ENCODE data around the gene IGF2BP3.

The IGF2BP3 gene

DNA sequence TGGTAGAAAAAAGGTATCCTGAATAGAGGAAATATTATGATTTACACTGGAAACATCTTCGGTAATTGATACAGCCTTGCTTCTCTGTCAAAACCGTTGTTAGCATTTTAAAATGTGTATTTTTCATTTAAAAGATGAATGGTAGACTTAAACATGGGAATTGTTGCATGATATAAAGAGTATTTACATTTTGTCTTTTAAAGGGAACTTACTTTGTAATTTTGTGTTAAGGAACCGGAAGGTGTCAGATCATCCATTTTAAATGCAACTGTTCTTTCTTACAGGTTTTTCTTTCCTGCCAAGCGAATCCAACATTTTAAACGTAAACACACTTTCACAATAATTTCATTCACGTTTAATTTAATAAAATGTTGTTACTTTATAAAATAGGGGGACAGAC lies 1.8 kb upstream of the IGF2BP3 start:
- DNase-seq (ENCODE audit: low spot score): no peak

DNA sequence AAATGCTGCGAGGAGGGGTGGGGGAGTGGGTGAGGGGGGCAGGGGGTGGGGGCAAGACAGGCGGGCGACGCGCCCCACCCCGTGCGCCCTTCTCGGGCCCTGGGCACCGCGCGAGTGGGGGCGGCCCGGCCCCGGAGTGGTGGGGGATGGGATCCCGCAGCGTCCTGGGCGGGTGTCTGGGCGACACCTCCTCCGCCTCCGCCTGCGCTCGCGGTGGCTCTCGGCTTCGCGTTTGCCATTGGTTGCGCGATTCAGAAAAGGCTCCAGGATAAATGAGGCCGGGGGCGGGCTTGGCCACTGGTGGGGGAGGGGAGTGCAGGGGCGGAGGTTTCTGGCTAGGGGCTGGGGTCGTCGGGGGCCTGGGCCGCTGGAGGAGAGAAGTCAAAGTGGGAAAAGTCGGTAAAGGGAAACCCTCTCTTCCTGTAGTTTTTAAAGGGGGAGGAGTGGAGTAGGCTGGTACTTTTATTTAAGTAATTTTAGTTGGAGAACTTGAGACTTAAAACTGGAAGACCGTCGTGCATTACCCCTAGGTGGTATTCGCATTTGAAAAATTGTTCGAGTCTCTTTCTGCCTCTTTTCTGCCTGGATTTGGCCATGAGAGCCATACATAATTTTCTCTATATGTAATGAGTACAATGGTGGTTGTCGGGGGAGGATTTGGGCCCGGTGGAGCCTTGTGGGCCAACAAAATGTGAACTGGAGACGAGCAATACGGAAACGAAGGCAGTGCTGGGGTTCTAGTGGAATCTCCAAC lies 992 bp upstream of the IGF2BP3 start:
- peak; percentile 91 for DNase-seq (ENCODE audit: low spot score)

DNA sequence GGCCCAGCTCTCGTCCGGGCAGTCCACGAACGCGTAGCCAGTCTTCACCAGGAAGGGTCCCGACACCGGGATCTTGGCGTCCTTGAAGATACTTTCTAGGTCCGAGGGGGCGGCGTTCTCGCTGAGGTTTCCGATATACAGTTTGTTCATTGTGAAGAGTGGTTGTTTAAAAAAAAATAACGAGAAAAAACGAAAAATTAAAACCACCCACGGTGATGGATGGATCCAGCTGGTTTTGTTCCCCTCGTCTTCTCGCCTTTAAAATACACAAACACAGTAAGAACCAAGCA lies 385 bp downstream of the IGF2BP3 start:
- DNase-seq (ENCODE audit: low spot score): no peak

DNA sequence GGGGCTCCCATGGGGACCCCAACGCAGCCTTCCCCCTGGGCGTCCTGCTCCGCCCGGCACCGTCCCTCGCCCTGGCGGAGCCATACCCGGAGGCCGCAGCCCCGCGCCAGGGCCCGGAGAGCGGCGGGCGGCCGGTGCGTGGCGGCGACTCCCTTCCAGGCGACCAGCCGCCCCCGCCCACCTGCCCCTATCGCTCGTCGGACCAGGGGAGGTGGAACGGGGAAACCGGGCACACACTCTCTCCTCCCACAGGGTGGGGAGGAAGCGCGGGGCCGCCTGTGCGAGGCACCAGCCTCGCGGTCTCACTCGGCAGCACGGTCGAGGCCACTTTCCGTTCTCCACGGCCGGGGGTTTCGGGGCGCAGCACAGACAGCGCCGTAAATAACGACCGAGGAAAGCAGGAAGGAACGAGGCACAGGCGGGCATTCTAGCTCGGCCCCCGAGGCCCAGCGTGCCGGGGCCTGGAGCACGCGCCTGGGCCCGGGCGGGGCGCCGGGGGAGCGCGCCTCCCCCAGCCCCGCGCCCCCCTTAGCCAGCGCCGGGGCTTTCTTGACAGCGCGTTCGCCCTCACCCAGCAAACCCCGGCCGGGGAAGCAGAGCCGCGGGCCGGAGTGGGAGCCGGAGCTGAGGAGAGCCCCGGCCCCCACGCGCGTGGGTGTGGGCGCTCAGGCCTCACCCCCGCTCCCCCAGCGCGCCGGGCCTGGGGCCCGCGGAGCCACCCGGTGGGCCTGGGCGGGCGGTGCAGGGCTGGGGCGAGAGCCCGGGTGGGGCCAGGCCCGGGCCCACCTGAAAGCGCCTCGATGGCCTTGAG lies 936 bp downstream of the IGF2BP3 start:
- DNase-seq (ENCODE audit: low spot score): peak; percentile 44

DNA sequence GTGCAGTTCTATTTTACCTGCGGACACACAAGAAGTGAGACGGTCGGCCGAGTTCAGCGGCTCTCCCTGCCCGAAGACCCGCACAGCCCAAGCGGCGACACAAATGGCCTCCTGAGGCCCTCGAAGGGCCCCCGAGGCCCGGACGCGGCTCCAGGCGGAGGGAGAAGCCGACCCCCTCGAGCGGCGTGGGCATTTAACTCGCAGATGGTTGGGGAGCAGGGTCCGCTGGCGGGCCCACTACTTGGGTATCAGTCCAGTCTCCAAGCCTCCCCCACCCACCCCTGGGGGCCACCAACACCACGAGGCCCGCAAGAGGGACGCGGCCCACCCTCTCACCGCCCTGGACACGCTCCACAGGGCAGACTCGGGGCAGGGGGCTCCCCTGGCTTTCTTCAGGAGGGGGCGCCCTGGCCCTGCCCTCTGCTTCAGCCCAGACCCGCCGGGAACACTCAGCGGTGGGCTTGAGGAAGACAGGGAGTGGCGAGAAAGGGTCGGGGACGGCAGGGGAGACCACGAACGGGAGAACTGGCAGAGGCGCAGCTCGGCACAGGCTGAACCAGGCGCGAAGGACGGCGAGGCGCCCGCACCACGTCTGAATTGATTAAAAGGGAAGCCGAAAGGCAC lies 1.7 kb downstream of the IGF2BP3 start:
- DNase-seq (ENCODE audit: low spot score): peak; percentile 28

DNA sequence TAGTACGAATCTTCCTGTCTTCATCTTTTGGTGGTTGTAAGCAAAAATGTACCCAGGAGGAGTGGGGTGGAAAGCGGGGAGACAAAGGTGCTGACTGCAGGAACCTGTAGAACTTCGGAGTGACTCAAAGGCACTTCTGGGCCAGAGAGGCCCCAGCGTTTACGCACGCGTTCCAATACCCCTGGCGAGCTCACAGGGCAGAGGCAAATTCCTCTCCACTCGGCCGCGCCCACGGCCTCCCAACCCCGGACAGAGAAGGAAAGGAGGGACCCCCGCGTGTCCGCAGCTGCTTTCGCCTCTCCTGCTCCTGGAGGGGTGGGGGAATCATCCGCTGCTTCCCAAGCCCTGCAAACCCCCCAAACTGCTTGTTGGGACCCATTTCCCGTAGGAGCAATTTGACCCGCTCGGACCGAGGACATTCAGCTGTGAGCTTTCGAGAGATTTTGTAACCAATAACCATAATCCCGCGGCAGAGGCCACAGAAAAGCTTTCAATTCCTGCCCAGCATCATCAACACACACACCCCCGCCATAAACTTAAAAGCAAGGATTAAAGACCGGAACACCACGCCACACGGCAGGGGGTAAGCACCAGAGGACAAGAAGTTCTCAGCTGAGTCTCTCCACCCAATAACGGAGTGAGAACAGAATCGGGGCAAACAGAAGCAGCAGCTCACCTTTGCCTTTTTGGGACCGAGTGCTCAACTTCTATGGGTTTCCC lies 2.3 kb downstream of the IGF2BP3 start:
- peak; percentile 39 for DNase-seq (ENCODE audit: low spot score)

DNA sequence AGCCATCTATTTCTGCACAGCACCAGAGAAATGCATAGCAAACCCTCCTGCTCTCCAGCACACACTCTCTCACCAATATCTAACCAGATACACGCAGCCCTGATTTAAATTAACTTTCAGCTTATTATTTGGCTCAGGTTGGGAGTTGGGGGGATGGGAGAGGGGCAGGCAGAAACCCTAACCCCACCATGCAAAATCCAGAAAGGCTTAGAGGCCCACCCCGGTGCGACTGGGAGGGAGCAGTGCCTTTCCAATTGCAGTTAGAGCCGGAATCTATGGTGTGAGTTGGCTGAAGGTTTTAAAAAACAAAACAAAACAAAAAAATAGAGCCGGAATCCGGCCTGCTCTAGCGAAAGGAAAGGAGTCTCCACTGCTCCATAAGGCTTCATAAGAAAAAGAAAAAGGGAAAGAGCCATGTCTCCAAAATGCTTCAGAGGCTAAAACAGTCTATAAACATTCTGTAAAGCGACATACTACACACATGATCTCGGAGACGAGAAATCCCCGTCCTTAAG lies 2.9 kb downstream of the IGF2BP3 start:
- no peak for DNase-seq (ENCODE audit: low spot score)

DNA sequence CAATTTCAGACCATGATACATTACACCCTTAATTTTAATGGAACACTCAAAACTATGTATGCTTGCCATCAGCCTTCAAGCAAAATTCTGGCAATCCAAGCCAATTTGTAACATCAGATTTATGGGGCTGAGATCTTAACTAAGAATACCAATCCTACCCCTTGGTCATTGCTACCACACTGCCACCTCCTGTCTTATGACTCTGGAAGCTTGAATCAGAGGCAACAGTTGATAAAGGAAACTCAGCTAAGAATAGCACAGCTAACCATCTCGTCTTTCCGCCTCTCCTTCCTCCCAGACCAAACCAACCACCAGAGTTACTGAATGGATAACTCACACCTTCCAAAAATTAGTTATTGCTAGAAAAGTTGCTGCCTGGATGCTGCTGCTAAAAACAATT lies 7.4 kb downstream of the IGF2BP3 start:
- no peak for DNase-seq (ENCODE audit: low spot score)

DNA sequence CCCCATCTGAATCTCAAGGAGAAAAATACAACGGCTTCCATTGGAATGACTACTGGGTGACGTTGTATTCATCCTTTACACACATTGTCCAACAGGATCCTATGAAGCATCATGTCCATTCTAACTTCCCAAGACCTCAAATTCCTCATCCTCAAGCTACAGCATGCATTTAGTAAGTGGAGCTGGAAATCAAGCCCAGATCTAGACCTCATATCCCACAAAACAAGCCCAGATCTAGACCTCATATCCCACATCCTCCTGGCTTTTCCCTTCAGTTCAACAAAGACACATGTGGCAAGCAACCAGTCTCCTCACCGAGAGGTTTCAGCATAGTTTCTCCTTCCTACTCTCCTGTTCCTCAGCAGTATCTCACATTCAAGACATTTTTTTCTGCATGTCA lies 12.2 kb downstream of the IGF2BP3 start:
- DNase-seq (ENCODE audit: low spot score): no peak

DNA sequence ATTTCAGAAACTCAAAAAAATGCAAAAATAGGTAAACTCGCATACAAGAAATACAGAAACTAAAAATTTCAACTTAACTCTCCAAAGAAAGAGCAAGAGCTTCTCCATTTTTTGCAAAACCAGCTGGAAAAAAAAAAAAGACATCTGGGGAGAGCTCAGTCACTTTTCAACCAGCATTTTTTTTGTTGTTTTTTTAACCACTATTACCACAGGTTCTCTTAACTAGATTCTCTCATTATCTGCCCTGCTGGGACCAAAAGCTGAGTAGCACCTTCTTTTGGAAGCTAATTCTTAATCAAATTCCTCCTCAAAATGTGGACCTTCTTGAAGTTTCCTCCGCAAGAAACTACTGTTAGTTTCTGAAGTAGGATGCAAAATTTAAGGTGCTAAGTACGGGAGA lies 14.2 kb downstream of the IGF2BP3 start:
- DNase-seq (ENCODE audit: low spot score): no peak

DNA sequence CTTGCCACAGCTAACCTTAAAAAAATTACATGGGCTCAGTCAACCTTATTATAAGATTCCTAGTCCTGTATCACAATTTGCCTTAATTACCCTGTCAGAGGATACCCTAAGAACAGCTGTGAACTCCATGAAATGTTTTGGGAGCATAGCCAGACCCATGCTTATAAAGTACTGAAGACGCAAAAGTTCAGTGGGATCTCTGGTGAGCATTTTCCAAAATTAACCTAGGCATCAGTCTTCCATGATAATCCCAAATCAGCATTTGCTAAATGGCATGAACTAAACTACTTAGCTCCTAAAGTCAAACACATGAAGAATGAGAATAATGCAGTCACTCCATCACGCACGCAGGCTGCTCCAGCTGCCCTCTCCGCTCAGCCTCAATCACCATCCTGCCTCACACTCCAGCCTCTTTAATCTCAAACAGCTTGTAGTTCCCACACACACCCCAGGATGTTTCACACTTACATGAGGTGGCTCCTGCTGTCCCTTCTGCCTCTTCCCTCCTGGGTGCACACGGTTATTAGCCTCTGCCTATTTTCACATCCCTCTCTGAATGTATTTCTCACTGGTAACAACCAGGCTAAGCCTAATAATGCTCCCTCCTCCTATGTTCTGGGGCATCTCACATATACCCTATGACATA lies 15.3 kb downstream of the IGF2BP3 start:
- no peak for DNase-seq (ENCODE audit: low spot score)

DNA sequence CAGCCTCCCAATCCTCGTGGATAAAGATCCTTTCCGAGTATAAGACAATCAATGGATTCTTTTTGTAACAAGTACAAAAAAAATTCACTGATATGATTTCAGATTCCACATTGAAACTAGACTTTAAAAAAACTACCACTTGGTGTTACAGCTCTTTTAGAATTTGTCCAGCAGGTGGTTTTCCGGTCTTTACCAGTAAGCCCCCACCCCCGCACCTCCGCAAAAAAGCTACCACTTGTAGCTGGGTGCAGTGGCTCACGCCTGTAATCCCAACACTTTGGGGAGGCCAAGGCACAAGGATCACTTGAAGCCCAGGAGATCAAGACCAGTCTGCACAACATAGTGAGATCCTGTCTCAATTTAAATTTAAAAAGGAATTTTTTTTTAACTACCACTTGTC lies 19.8 kb downstream of the IGF2BP3 start:
- DNase-seq (ENCODE audit: low spot score): no peak

DNA sequence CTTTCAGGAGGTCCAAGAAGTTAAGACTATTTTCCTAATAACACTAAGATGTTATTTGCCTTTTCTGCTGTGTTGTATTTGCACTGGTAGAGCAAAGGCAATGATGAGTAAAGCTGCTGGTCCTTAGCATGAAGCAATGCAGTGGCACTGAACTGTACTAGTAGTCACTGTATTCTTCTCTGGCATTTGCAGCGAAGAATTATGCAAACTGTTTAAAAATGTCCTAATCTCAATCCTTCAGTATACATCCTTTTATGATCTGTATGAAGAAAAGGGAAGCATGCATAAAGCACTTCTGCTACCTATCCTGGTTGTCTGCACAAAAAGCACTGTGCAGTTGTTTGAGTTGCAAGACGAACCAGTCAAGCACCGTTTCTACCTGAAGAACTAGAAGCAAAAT lies 20.4 kb downstream of the IGF2BP3 start:
- no peak for DNase-seq (ENCODE audit: low spot score)

DNA sequence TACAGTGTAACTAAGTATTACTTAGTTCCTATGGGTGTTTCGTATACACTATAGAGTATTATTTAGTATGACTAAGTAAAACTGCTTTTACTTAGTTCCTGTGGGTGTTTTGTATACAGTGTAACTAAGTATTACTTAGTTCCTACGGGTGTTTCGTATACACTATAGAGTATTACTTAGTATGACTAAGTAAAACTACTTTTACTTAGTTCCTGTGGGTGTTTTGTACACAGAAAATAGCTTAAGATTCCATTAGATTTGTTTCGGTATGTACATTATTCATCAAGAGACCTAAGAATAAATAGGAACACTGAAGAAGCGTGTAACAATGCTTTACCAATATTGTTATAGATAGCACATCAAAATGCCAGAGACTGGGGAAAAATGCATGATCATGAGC lies 25.0 kb downstream of the IGF2BP3 start:
- no peak for DNase-seq (ENCODE audit: low spot score)

DNA sequence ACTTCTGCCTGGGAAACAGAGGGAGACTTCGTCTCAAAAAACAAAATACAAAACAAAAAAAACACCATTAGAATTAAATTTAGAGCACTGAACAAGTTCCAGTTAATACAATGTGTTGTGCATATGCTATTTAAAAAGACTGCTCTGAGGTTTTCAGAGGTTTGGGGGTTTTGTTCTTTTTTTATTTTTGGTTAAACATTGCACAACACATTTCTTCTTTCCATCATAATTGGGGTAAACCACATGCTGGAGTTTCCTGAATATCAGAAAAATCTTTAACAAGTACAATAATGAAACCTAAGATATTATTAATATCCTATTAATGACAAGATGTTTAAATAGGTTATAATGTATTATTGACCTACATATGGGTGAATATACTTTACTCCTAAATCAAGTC lies 26.3 kb downstream of the IGF2BP3 start:
- DNase-seq (ENCODE audit: low spot score): no peak

DNA sequence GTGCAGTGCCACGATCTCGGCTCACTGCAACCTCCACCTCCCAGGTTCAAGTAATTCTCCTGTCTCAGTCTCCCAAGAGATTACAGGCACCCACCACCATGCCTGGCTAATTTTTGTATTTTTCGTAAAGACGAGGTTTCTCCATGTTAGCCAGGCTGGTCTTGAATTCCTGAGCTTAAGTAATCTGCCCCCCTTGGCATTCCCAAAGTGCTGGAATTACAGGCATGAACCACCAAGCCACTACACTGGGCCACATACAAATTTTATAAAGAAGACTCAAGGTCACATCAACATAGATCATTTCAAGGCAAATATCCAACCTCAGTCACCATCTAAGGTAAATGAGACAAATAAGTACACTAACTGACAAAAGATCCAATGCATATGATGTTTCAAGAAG lies 32.1 kb downstream of the IGF2BP3 start:
- no peak for DNase-seq (ENCODE audit: low spot score)

DNA sequence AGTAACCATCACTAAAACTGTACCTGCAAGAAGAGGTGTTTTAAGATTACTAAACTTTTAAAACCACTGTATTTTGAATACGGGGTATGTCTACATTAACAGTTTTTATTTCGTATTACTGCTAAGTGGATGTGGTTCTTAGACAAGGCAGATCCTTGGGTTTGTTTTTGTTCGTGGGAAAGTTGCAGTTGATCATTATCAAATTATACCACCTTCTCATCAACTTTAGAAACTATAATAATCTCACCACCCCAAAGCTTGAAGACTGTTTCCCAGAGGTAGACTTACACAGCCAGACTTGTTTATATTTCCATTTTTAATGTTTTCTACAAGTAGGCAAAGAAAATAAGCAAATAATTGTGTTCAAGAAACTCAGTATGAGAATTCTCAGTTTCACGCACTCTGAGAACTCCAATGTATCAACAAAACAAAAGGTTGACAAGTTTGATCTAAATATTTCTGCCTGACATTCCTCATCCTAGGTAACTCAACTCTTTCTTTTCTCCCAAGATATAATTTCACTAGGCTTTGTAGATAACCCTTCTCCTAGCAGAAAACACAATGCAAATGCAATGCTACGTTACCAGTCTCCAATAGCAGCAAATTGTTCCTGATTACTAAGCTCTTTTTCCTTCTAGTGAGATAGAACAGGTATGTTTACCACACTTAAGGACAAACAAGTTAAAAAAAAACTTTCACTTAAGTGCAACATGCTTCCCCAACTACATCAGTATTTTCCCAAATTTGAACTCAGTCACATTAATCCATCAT lies 36.0 kb downstream of the IGF2BP3 start:
- no peak for DNase-seq (ENCODE audit: low spot score)

DNA sequence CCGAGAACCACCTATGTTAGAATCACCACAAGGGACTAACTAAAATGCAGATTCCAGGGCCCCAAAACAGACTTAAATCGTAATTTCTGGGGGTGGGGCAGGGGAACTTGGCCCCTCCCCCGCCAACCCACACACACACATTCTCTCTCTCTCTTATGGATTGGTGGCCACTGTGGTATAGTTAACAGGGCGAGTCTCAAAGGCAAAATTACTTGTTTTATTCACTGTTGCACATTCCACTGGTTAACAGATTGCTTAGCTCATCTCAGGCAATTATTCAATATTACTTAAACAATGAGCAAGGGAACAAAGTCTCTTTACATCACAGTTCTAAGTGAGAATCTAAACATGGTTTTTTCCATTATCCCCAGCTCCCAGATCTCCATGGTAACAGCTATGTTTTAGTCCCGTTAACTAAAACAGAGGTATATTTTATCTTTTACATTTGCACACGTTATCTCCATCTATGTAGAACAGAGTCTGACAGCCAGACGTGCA lies 38.5 kb downstream of the IGF2BP3 start:
- DNase-seq (ENCODE audit: low spot score): no peak

DNA sequence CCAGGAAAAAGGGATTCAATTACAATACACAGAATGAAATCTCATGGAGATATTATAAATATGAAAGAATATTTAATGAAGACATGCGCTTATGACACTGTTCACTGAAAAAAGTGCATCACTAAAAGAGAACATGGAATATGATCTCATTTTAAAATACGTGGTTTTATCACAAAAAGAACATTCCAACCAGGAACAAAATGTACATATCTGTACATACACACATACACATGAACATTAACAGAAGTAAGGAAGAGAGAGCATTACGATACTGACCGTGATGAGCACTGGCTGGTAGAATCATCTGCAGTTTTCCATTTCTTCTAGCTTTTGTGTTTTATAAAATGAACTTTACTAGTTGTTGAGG lies 39.4 kb downstream of the IGF2BP3 start:
- no peak for DNase-seq (ENCODE audit: low spot score)

DNA sequence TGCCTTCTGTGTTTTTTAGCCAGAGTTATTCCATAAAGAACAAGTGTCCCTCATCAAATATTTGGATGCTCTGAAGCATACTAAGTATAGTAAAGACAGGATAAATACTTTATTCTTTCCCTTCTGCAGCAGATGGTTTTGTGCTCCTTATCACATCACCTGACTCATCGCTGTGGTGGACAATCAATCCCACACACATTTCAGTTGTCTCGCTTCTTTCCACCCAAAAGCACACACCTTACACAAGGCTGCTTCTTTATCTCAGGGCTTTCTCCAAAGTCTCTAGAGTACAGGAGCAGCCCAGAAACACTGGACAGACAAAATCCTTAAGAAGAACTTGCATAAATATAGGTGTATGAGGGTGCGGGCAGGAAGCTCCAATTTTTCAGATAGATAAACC lies 43.4 kb downstream of the IGF2BP3 start:
- no peak for DNase-seq (ENCODE audit: low spot score)

DNA sequence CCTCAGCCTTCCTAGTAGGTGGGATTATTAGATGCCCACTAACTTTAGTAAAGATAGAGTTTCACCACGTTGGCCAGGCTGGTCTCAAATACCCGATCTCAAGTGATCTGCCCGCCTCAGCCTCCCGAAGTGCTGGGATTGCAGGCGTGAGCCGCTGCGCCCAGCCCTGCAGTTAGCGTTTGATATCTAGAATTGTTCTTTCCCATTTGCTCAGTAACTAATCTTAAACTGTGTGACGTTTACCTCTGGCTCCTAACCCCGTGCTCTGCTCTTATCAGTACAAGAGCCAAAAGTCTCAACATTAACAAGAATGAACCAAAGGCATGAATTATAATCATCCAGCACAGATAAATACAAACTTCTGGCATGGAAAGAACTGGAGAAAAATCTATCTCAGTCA lies 47.4 kb downstream of the IGF2BP3 start:
- DNase-seq (ENCODE audit: low spot score): no peak
